SJSA1 (cell line): Measurements from ENCODE around the gene NOC2L. TPM values are rescaled to one million over a fixed set of nuclear protein-coding genes. Genes with fewer than 3 reads are reported as not detected.

Experiments
- DNase-seq, 2 experiments: peaks; one replicate each; pipeline ENCODE4 v3.0.0-alpha.2; 2015 to 2020; ENCODE audit warnings: low spot score in 2 of 2, low read depth in 1 of 2
- H3K27ac ChIP-seq: fragments of 250-450 bp; sonication (Bioruptor Pico); 2 replicates; pipeline ENCODE4 v1.5.1; 2020; ENCODE audit warnings: mild to moderate bottlenecking, moderate library complexity
- H3K27me3 ChIP-seq: fragments of 250-450 bp; sonication (Bioruptor Pico); replicated peaks from 2 replicates; pipeline ENCODE4 v1.5.1; 2020; ENCODE audit warnings: mild to moderate bottlenecking, moderate library complexity
- H3K36me3 ChIP-seq: fragments of 250-450 bp; sonication (Bioruptor Pico); 2 replicates; pipeline ENCODE4 v1.5.1; 2020; ENCODE audit warnings: mild to moderate bottlenecking
- H3K4me1 ChIP-seq: fragments of 250-450 bp; sonication (Bioruptor Pico); replicated peaks from 2 replicates; pipeline ENCODE4 v1.6.1; 2021; ENCODE audit warnings: mild to moderate bottlenecking
- H3K4me3 ChIP-seq: fragments of 250-450 bp; sonication (Bioruptor Pico); 2 replicates; pipeline ENCODE4 v1.5.1; 2020; ENCODE audit warnings: mild to moderate bottlenecking
- H3K9me3 ChIP-seq: fragments of 250-450 bp; sonication (Bioruptor Pico); replicated peaks from 2 replicates; pipeline ENCODE4 v1.5.1; 2020; ENCODE audit warnings: mild to moderate bottlenecking
- total RNA-seq: library from RNA; depleted of rRNA; stranded (reverse); fragments of >200 nt; shearing (Covaris generic); gene quantifications from 2 replicates; pipeline ENCODE4 v1.2.3, GENCODE V29; 2014

The NOC2L gene
- total RNA-seq, 1 experiment from 2014 or later = 129 TPM

GRCh38 chr1:916173-917075 lies 42.6 kb downstream of the NOC2L start:
- Histone ChIP-seq H3K4me3 (no peak overlapping the region), H3K36me3 (peaks cover 3% of the 10 kb centered on the region; the same call in 1 of the 2 replicates), H3K27ac (no peak overlapping the region), H3K9me3 (no peaks in the 10 kb centered on the region; the same call in 1 of the 2 replicates), H3K4me1 (peaks cover 16% of the 10 kb centered on the region), H3K27me3 (peaks cover 42% of the 10 kb centered on the region)
- DNase-seq = peak in 1 of 2 experiments; percentile 19

- no peak for DNase-seq
- Histone ChIP-seq H3K9me3 (no peaks in the 10 kb centered on the region; the same call in 1 of the 2 replicates), H3K27ac (no peak overlapping the region), H3K27me3 (peaks cover 42% of the 10 kb centered on the region), H3K4me1 (peaks cover 16% of the 10 kb centered on the region), H3K4me3 (no peak overlapping the region), H3K36me3 (no peaks in the 10 kb centered on the region)
Measured at GRCh38 chr1:915295-916172, 43.5 kb downstream of the NOC2L start.

- Histone ChIP-seq H3K27me3 (peaks cover 42% of the 10 kb centered on the region), H3K27ac (no peak overlapping the region), H3K36me3 (no peaks in the 10 kb centered on the region), H3K9me3 (no peaks in the 10 kb centered on the region; the same call in 1 of the 2 replicates), H3K4me3 (no peak overlapping the region), H3K4me1 (peaks cover 16% of the 10 kb centered on the region)
- DNase-seq = no peak
Measured at GRCh38 chr1:914891-915280, 44.2 kb downstream of the NOC2L start.

- no peak for DNase-seq
- H3K27ac ChIP-seq = no peak overlapping the region
- peaks cover 15% of the 10 kb centered on the region for H3K4me1 ChIP-seq
- H3K9me3 ChIP-seq = no peaks in the 10 kb centered on the region; the same call in 1 of the 2 replicates
- H3K4me3 ChIP-seq = no peak overlapping the region
- H3K36me3 ChIP-seq = no peaks in the 10 kb centered on the region
- H3K27me3 ChIP-seq = peaks cover 42% of the 10 kb centered on the region
Measured at GRCh38 chr1:914131-914890, 44.7 kb downstream of the NOC2L start.

GRCh38 chr1:913491-914130 lies 45.4 kb downstream of the NOC2L start:
- H3K27ac ChIP-seq = no peak overlapping the region
- no peak for DNase-seq
- no peaks in the 10 kb centered on the region for H3K36me3 ChIP-seq
- peaks cover 15% of the 10 kb centered on the region for H3K4me1 ChIP-seq
- no peak overlapping the region for H3K4me3 ChIP-seq
- no peaks in the 10 kb centered on the region; the same call in 1 of the 2 replicates for H3K9me3 ChIP-seq
- H3K27me3 ChIP-seq = peaks cover 41% of the 10 kb centered on the region

- H3K36me3 ChIP-seq = no peaks in the 10 kb centered on the region
- peaks cover 15% of the 10 kb centered on the region for H3K4me1 ChIP-seq
- H3K27ac ChIP-seq = no peak overlapping the region
- no peak for DNase-seq
- H3K4me3 ChIP-seq = no peak overlapping the region
- no peaks in the 10 kb centered on the region; the same call in 1 of the 2 replicates for H3K9me3 ChIP-seq
- peaks cover 33% of the 10 kb centered on the region for H3K27me3 ChIP-seq
Measured at GRCh38 chr1:912740-913301, 46.2 kb downstream of the NOC2L start.

GRCh38 chr1:911875-912739 lies 46.9 kb downstream of the NOC2L start:
- H3K4me3 ChIP-seq = no peak overlapping the region
- peaks cover 15% of the 10 kb centered on the region for H3K4me1 ChIP-seq
- no peak overlapping the region for H3K27ac ChIP-seq
- no peaks in the 10 kb centered on the region for H3K36me3 ChIP-seq
- H3K9me3 ChIP-seq = no peaks in the 10 kb centered on the region
- DNase-seq = peak in 1 of 2 experiments; percentile 22
- peaks cover 26% of the 10 kb centered on the region for H3K27me3 ChIP-seq

GRCh38 chr1:910881-911721 lies 48.0 kb downstream of the NOC2L start:
- peak; percentile 6 to 47 for DNase-seq
- peaks cover 16% of the 10 kb centered on the region for H3K27me3 ChIP-seq

GRCh38 chr1:910311-910880 lies 48.7 kb downstream of the NOC2L start:
- H3K4me3 ChIP-seq = no peak overlapping the region
- no peaks in the 10 kb centered on the region for H3K9me3 ChIP-seq
- H3K27me3 ChIP-seq = peaks cover 9% of the 10 kb centered on the region
- no peaks in the 10 kb centered on the region for H3K36me3 ChIP-seq
- peaks cover 26% of the 10 kb centered on the region for H3K4me1 ChIP-seq
- peak; percentile 29 to 44 for DNase-seq
- no peak overlapping the region for H3K27ac ChIP-seq

More at GRCh38 chr1:910881-911721, 48.0 kb downstream of the NOC2L start:
- H3K9me3 ChIP-seq = no peaks in the 10 kb centered on the region
- H3K36me3 ChIP-seq = no peaks in the 10 kb centered on the region
- H3K4me3 ChIP-seq = no peak overlapping the region
- H3K27ac ChIP-seq = no peak overlapping the region
- H3K4me1 ChIP-seq = peaks cover 25% of the 10 kb centered on the region

- H3K4me3 ChIP-seq = no peak overlapping the region
- DNase-seq = no peak
- H3K4me1 ChIP-seq = peaks cover 30% of the 10 kb centered on the region
- H3K9me3 ChIP-seq = no peaks in the 10 kb centered on the region
- no peaks in the 10 kb centered on the region for H3K36me3 ChIP-seq
- peaks cover 4% of the 10 kb centered on the region; the same call in 1 of the 2 replicates for H3K27me3 ChIP-seq
- H3K27ac ChIP-seq = no peak overlapping the region
Measured at GRCh38 chr1:909861-910310, 49.2 kb downstream of the NOC2L start.

GRCh38 chr1:908661-909060 lies 50.4 kb downstream of the NOC2L start:
- Histone ChIP-seq H3K4me1 (peaks cover 30% of the 10 kb centered on the region), H3K9me3 (no peaks in the 10 kb centered on the region), H3K27ac (no peak overlapping the region), H3K4me3 (no peak overlapping the region), H3K27me3 (no peaks in the 10 kb centered on the region), H3K36me3 (no peaks in the 10 kb centered on the region)
- peak in 1 of 2 experiments; percentile 28 for DNase-seq
